ENCODE measurements around the gene AK4. TPM values are rescaled to one million over a fixed set of nuclear protein-coding genes. Genes with fewer than 3 reads are reported as not detected.

The AK4 gene
- total RNA-seq, 2 experiments from 2014 or later = 0.08 to 0.14 TPM

DNA sequence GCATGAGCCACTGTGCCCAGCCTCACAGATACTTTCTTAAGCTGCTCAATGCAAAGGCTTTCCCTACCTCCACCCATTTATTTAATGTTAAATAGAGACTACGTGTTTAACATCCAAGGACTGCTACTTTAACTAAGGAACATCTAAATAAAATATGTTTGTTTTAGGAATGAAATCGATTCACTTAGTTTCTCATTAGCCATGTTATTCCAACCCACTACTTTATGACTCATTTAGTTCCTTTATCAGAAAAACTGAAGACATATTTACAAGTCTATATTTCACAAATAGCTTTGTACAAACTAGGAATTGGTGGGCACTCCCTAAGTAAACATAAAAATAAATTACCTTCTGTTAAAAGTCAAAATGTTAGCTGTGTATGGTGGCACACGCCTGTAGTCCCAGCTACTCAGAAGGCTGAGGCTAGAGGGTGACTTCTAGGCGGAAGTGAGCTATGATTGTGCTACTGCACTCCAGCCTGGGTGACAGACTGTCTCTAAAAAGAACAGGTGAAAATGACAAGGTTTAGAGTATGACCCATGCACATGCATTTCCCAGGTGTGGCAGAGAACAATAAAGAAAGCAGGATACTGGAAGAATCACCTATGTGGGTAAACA, 39.9 kb upstream of the AK4 start:
- H3K9me3 Mint-ChIP-seq = no peaks in the 10 kb centered on the region
- no peak overlapping the region for H3K27ac ChIP-seq (ENCODE audit: low read depth in 1 of 2, low read length in 2 of 2)
- H3K36me3 ChIP-seq (ENCODE audit: insufficient read depth, low read length) = no peaks in the 10 kb centered on the region
- ChIA-PET CTCF (no interaction called here), POLR2A (no interaction called here)
- DNase-seq (no peak), ATAC-seq (ENCODE audit: poor library complexity) (no peak)
- TF ChIP-seq CTCF (IDR thresholded peaks at IDR 0.05) = no peak
- peaks cover 15% of the 10 kb centered on the region for H3K27me3 Mint-ChIP-seq
- H3K27me3 ChIP-seq (ENCODE audit: control insufficient read depth in 1 of 2, insufficient read depth in 2 of 2, low read length in 2 of 2) = peaks cover 0 to 6% of the 10 kb centered on the region in 2 experiments
- H3K36me3 Mint-ChIP-seq (ENCODE audit: low read depth) = no peaks in the 10 kb centered on the region
- H3K4me1 ChIP-seq (ENCODE audit: insufficient read depth, low read length) = no peaks in the 10 kb centered on the region
- H3K4me3 Mint-ChIP-seq = no peak overlapping the region
- no peak overlapping the region for H3K4me3 ChIP-seq (ENCODE audit: low read length)
- no peaks in the 10 kb centered on the region for H3K4me1 Mint-ChIP-seq (ENCODE audit: low read depth)
- H3K9me3 ChIP-seq (ENCODE audit: control insufficient read depth in 1 of 2, insufficient read depth in 1 of 2, low read length in 2 of 2) = peaks cover 0 to 13% of the 10 kb centered on the region in 2 experiments
- intact Hi-C loops (cut with DNase I, micrococcal nuclease) = no loop called here
- no peak overlapping the region for H3K27ac Mint-ChIP-seq

GRCh38 chr1:65109487-65109886, 38.5 kb upstream of the AK4 start:
- POLR2A ChIA-PET = no interaction called here
- H3K36me3 Mint-ChIP-seq (ENCODE audit: low read depth) = no peaks in the 10 kb centered on the region
- TF ChIP-seq CTCF (IDR thresholded peaks at IDR 0.05) = no peak
- Histone ChIP-seq H3K4me1 (ENCODE audit: insufficient read depth, low read length) (no peaks in the 10 kb centered on the region), H3K36me3 (ENCODE audit: insufficient read depth, low read length) (no peaks in the 10 kb centered on the region), H3K27me3 (ENCODE audit: control insufficient read depth in 1 of 2, insufficient read depth in 2 of 2, low read length in 2 of 2) (peaks cover 0 to 6% of the 10 kb centered on the region in 2 experiments), H3K27ac (ENCODE audit: low read depth in 1 of 2, low read length in 2 of 2) (no peak overlapping the region), H3K9me3 (ENCODE audit: control insufficient read depth in 1 of 2, insufficient read depth in 1 of 2, low read length in 2 of 2) (peaks cover 0 to 8% of the 10 kb centered on the region in 2 experiments), H3K4me3 (ENCODE audit: low read length) (no peak overlapping the region)
- H3K27ac Mint-ChIP-seq = no peak overlapping the region
- peaks cover 15% of the 10 kb centered on the region for H3K27me3 Mint-ChIP-seq
- no peaks in the 10 kb centered on the region for H3K9me3 Mint-ChIP-seq
- DNase-seq (no peak), ATAC-seq (ENCODE audit: poor library complexity) (no peak)
- CTCF ChIA-PET = no interaction called here
- H3K4me3 Mint-ChIP-seq = no peak overlapping the region
- intact Hi-C loops (cut with DNase I, micrococcal nuclease) = no loop called here
- H3K4me1 Mint-ChIP-seq (ENCODE audit: low read depth) = no peaks in the 10 kb centered on the region

- Histone ChIP-seq H3K9me3 (ENCODE audit: control insufficient read depth in 1 of 2, insufficient read depth in 1 of 2, low read length in 2 of 2) (peaks cover 0 to 8% of the 10 kb centered on the region in 2 experiments), H3K4me3 (ENCODE audit: low read length) (no peak overlapping the region), H3K27me3 (ENCODE audit: control insufficient read depth in 1 of 2, insufficient read depth in 2 of 2, low read length in 2 of 2) (no peaks in the 10 kb centered on the region), H3K4me1 (ENCODE audit: insufficient read depth, low read length) (no peaks in the 10 kb centered on the region), H3K27ac (ENCODE audit: low read depth in 1 of 2, low read length in 2 of 2) (no peak overlapping the region), H3K36me3 (ENCODE audit: insufficient read depth, low read length) (no peaks in the 10 kb centered on the region)
- no peak overlapping the region for H3K27ac Mint-ChIP-seq
- TF ChIP-seq CTCF (IDR thresholded peaks at IDR 0.05) = no peak
- H3K4me3 Mint-ChIP-seq = no peak overlapping the region
- intact Hi-C loops (cut with DNase I, micrococcal nuclease) = no loop called here
- H3K36me3 Mint-ChIP-seq (ENCODE audit: low read depth) = no peaks in the 10 kb centered on the region
- CTCF ChIA-PET = no interaction called here
- DNase-seq (no peak), ATAC-seq (ENCODE audit: poor library complexity) (no peak)
- peaks cover 8% of the 10 kb centered on the region for H3K27me3 Mint-ChIP-seq
- H3K9me3 Mint-ChIP-seq = no peaks in the 10 kb centered on the region
- POLR2A ChIA-PET = no interaction called here
- H3K4me1 Mint-ChIP-seq (ENCODE audit: low read depth) = no peaks in the 10 kb centered on the region
Measured at GRCh38 chr1:65112811-65113210, 35.2 kb upstream of the AK4 start.

Measured in CD4-positive, alpha-beta T cell (primary cell).